Measurements from ENCODE around the gene AMHR2.
"Not testable (repeated sequence)": the region's sequence is repeated elsewhere in the genome, so short reads cannot be mapped to it uniquely, and the experiment has no call there.

The AMHR2 gene

GRCh38 chr12:53391724-53392123 is 31.9 kb upstream of the AMHR2 start:
- no peak for TF ChIP-seq CTCF (IDR thresholded peaks at IDR 0.05; ENCODE audit: extremely low read depth, insufficient read depth, missing control alignments)
- in situ Hi-C loops (cut with MboI; ENCODE audit: low pct_unique_long_range_greater_than_20kb, low sequenced_read_pairs, unreplicated experiment), result no loop called here
- no peak for DNase-seq (ENCODE audit: low spot score)

DNA sequence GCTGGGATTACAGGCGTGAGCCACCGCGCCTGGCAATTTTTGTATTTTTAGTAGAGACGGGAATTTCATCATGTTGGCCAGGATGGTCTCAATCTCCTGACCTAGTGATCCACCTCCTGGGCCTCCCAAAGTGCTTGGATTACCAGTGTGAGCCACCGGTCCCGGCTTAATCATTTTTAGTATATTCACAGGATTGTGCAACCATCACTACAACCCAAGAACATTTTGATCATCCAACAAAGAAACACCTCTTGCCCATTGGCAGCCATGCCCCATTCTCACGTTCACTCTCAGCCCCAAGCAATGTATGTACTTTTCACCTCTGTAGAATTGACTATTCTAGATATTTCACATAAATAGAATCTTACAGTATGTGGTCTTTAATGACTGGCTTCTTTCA is 23.8 kb upstream of the AMHR2 start:
- no peak for TF ChIP-seq CTCF (IDR thresholded peaks at IDR 0.05; ENCODE audit: extremely low read depth, insufficient read depth, missing control alignments)
- in situ Hi-C loops (cut with MboI; ENCODE audit: low pct_unique_long_range_greater_than_20kb, low sequenced_read_pairs, unreplicated experiment), result no loop called here
- no peak for DNase-seq (ENCODE audit: low spot score)

GRCh38 chr12:53402351-53402750 is 21.3 kb upstream of the AMHR2 start:
- in situ Hi-C loops (cut with MboI; ENCODE audit: low pct_unique_long_range_greater_than_20kb, low sequenced_read_pairs, unreplicated experiment); DNase-seq (ENCODE audit: low spot score): not testable (repeated sequence)

- in situ Hi-C loops (cut with MboI; ENCODE audit: low pct_unique_long_range_greater_than_20kb, low sequenced_read_pairs, unreplicated experiment), result no loop called here
- no peak for DNase-seq (ENCODE audit: low spot score)
- TF ChIP-seq CTCF (IDR thresholded peaks at IDR 0.05; ENCODE audit: extremely low read depth, insufficient read depth, missing control alignments), result no peak
These were observed 20.8 kb upstream of the AMHR2 start for GRCh38 chr12:53402871-53403270.

- TF ChIP-seq CTCF (IDR thresholded peaks at IDR 0.05; ENCODE audit: extremely low read depth, insufficient read depth, missing control alignments), result no peak
- in situ Hi-C loops (cut with MboI; ENCODE audit: low pct_unique_long_range_greater_than_20kb, low sequenced_read_pairs, unreplicated experiment), result no loop called here
These were observed 12.7 kb upstream of the AMHR2 start for GRCh38 chr12:53410951-53411350.

DNA sequence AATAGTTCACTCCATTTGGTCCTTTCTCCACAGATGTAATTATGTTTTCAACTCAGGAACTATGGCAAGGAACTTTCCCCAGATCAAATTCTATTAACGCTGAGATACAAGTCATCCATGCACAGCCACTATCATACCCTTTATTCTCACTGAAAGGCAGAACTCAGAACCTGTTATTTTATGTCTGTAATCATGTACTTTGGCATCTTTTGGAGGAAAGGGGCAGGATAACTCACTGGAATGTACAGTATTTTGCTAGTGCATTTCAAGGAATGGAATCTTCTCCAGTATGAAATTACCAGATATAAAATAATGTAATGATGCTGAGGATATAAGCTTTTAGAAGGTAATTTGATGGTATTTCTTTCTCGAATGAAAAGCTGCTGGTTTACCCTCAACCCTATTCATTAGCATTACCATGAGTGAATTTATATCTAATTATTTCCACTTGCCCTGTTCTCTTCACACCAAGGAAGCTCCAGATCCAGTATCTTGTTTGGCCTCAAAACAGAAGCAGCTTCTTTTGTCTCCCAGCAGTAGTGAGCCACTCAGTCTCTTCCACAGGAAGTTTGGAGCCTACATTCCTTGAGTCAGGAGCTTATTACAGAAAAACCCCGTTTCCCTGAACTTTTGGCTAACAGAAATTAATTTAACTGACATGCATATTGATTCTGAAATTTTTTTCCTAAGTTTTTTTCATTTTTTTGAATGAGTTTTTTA is 10.0 kb upstream of the AMHR2 start:
- in situ Hi-C loops (cut with MboI; ENCODE audit: low pct_unique_long_range_greater_than_20kb, low sequenced_read_pairs, unreplicated experiment), result no loop called here
- DNase-seq (ENCODE audit: low spot score), result no peak
- TF ChIP-seq CTCF (IDR thresholded peaks at IDR 0.05; ENCODE audit: extremely low read depth, insufficient read depth, missing control alignments), result no peak

More at GRCh38 chr12:53410951-53411350, 12.7 kb upstream of the AMHR2 start:
- no peak for DNase-seq (ENCODE audit: low spot score)

DNA sequence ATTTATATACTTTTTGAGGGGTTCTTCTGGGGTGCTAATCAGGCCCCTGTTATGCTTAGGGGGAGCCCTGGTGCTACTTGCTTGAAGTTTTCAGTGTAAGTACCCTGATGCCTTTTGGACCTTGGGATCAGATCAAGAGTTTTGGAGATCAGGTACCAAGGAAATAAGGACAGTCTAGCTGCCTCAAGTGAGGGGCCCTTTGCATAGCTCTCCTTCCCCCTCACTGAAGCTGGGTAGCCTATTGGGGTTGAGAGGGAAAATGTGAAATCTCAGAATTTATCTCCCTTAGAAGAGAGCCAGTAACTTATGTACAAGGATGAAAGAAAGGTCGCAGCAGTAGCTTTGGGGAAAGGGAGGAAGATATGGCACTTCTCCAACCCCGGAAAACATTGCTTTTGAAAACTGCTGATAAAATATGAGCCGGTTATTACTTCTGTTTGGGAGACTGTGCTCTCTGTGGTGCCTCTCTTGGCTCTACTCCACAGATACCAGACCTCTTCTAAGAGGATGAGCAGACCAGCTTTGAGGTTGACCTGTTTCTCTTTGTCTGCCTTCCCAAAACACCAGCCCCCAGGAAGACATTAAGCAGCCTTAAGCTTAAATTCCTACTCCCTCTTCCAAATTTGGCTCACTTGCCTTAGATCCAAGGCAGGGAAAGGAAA is 8.8 kb upstream of the AMHR2 start:
- no peak for DNase-seq (ENCODE audit: low spot score)
- in situ Hi-C loops (cut with MboI; ENCODE audit: low pct_unique_long_range_greater_than_20kb, low sequenced_read_pairs, unreplicated experiment), result no loop called here
- no peak for TF ChIP-seq CTCF (IDR thresholded peaks at IDR 0.05; ENCODE audit: extremely low read depth, insufficient read depth, missing control alignments)

- DNase-seq (ENCODE audit: low spot score); in situ Hi-C loops (cut with MboI; ENCODE audit: low pct_unique_long_range_greater_than_20kb, low sequenced_read_pairs, unreplicated experiment): not testable (repeated sequence)
These were observed 7.8 kb upstream of the AMHR2 start for GRCh38 chr12:53415752-53416389.

- DNase-seq (ENCODE audit: low spot score); in situ Hi-C loops (cut with MboI; ENCODE audit: low pct_unique_long_range_greater_than_20kb, low sequenced_read_pairs, unreplicated experiment): not testable (repeated sequence)
These were observed 6.3 kb upstream of the AMHR2 start for GRCh38 chr12:53417291-53417816.

All from GM13977 (cell line).